SIG-M5 treated with dmso at 0.1 percent for 504 hours (cell line): Measurements from ENCODE around the gene CCT5.

ENCODE experiments used
- DNase-seq: peaks from one replicate; lab custom pipeline; 2025; ENCODE audit not compliant: unreplicated experiment; lab: John Stamatoyannopoulos, UW

The CCT5 gene

DNA sequence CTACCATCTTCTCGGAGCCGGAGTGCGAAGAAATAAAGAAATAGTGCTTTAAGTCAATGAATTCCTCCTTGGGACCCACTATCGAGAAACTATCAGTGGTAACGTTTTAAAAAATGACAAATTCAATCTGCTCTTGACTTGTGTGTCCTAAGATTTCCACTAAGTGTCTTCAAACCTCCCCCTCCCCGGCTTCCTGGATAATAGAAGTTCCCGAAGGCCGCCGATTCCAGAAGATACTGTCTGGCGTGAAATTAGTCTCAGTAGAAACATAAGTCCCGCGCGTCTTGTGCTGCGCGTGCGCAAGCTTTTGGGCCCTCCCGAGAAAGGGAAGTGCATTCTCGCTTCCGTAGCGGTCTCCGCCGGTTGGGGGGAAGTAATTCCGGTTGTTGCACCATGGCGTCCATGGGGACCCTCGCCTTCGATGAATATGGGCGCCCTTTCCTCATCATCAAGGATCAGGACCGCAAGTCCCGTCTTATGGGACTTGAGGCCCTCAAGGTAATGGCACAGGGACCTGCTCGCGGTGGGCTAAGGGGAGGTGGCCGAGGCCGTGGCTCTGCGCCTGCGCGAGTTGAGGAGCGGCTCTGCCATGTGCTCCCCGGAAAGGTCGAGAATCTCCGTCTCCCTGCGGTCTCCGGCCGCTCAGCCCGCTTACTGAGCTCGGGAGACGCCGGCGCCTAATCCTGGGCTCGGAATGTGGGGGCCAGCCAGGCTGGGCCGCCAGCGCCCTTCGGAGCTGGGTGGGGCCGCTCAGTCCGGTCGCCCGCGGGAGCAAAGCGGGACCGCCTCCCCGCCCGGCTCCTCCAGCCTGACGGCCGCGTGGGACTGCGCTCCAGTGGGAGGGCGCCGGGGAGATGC lies at the start of gene CCT5:
Gene CCT5 (plus strand): TSS at position 333 of the 858 bp plus-strand sequence. CDS start 61 bp downstream, at position 394.
- peak; percentile 99 for DNase-seq

DNA sequence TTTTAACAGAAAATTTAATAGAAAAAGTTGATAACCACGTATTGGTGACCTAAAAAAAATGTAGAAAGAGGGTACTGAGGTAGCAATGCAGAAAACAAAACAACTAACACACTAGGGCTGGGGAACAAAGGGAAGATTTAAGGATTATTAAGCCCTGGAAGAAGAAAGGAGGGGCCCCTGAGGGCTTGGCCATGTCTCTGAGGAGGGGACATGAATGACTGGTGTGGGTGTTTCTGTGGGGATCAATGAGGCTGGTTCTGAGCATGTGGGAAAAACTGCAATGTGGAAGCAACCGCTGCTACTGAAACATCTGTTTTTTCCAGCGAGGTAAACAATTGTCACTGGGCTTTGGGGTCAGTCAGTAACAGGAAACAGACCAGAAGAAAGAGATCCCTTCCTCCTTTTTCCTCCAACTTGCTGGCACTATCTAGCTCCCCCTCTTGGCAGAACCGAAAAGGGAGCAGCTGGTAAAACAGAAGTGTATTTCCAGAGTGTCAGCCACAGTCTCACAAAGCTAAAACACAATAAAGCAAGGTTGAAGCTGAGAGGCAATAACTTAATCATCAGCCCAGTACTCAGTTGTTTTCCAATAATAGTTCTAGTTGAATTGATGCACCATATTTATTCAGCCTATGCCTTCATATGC lies 48.7 kb upstream of the CCT5 start:
- DNase-seq = peak; percentile 36

- DNase-seq = no peak
Observed at GRCh38 chr5:10202089-10202910, 47.8 kb upstream of the CCT5 start.

DNA sequence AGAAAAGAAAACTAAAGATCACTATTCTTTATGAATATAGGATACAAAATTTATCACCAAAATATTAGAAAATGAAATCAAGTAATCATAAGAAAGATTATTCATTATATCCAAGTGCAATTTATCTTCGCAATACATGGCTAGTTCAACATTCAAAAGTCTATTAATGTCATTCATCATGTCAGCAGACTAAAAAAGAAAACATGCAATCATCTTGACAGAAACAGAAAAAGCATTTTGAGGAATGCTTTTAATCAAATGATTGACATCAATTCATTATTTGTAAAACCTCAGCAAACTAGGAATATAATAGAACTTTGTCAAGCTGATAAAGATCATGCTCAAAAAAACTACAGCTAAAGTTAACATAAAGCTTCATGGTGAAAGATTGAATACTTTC lies 41.1 kb upstream of the CCT5 start:
- DNase-seq = no peak

DNA sequence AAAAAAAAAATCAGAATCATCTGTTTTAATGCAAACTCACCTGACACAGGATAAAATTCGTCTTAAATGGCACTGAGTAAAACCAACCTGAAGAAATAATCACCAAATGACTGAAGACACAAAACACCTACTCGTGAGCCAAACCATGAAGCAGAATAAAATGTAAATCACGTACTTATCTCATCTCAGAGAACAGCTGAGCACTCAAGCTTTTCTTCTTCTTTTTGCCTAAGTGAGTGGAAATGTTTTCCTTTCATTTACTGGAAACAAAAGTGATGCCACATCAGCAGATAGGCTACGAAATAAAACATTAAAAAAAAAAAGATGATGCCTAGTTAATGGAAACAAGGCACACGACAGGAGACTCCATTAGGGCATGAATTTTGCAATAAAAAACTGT lies 36.8 kb upstream of the CCT5 start:
- no peak for DNase-seq

GRCh38 chr5:10214041-10214440 lies 36.0 kb upstream of the CCT5 start:
- DNase-seq = no peak

DNA sequence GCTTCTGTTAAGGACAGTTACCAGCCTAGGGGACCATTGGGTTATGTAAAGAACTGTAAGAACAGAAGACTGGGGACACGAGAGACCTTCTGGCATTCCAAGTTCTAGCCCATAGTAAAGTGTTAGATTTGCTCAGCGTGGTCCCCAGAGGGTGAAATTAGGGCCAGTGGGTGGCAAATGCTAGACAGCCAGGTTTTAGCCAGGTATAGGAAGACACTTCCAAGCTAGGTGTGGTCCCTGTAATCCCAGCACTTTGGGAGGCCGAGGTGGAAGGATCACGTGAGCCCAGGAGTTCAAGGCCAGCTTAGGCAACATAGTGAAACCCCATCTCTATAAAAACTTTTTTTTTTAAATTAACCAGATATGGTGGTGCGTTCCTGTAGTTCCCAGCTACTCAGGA lies 34.7 kb upstream of the CCT5 start:
- no peak for DNase-seq

- DNase-seq = no peak
Observed at GRCh38 chr5:10216107-10216506, 34.0 kb upstream of the CCT5 start.

DNA sequence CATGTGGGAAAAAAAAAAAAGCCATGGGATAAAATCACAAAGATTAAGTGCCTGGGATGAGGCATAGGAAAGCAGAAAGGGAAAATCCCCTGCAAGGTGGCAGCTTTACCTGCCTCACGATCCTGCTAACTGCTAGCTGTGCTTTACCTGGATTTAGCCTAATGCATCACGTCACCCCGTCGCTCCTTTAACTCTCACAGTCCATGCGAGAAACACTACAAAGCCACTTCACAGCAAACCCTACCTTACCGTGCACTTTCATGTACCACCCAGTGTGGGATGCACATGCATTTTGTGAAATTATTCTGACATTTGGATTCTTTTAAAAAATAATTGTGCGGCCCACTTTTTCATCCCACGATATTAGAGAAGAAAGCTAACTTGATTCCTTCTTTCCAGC lies 31.4 kb upstream of the CCT5 start:
- DNase-seq = no peak

DNA sequence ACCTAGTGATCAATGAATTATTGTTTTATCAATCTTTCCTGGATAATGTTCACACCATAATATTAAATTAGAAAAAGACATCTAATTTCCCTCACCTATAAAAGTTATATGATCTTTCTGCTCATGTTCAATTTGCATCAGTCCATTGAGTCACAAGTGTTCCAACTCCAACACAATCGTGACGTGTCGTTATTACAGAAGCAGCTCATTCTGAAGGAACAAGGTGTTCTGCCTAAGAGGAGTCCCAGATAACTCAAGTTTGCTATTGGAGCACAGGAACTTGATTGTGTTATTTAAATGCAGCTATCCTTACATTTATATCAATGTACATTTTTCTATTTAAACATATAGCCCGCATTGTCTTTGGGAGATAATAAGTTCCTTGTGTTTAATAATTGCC lies 31.0 kb upstream of the CCT5 start:
- no peak for DNase-seq

DNA sequence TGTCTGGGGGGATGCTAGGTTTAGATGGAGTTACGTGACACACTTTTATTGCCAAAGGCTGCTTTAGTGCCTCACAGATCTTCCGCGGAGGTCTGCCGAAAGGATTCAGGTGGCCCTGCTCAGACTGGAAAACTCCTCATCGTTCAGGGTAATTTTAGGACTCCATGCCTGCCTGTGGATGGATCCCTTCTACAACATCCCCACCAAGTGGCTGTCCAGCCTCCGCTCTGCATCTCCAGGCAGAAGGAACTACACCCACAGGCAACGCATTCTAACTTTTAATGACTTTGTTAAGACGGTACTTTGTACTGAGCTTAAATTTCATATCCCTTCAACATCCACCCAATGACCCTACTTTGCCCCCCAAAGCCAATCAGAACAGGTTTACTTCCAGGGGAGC lies 29.8 kb upstream of the CCT5 start:
- DNase-seq = no peak

- no peak for DNase-seq
Observed at GRCh38 chr5:10222326-10222725, 27.8 kb upstream of the CCT5 start.

DNA sequence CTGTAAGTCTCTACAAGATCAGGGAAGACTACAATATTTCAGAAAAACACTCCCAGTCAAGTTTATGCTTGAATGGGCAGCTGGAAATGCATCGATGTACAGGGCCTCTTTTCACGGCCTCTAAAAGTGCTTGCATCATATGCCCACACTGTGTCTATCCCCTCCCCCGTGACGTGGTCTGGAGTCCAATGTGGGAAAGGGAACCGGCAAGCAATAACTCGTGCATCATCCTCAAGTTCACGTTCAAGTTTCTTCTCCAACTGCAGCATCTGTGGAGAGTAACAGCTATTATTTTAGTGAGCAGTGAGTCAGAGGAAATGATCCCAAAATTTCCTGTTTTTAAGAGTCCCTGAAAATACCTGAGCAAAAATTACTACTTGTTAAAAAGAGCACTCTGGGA lies 22.7 kb upstream of the CCT5 start:
- no peak for DNase-seq

GRCh38 chr5:10228288-10228687 lies 21.8 kb upstream of the CCT5 start:
- DNase-seq = no peak

DNA sequence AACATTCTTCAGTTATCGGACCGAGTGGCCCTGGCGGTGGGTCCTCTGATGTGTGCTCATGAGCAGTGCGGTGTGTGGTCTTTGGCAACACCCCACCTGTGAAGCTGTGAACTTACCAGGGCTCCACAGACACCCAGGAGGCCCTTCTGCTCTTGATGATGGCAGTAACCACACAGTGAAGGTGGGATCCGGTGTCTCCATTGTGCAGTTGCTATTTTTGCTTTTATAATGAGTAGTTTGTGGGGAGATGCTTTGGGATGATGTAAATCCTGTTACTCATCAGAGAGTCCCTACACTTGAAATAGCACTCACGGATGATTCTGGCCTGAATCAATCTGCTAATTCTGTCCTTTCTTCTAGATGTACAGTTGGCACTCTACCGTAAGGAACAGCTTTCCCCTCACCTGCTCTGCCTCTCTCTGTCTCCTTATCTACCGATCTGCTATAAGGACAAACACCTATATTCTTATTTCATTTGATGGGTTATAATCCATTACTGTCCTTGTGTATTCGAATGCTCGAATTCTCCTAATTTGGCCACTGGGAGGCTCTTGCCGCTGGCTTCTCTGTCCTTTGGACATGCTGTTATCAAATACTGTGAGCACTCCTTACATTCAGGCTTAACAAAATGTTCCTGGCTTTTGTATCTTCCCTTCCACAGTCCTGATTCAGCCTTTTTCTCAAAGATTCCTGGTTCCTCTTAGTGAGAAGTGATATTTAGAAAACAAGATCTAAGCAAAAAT lies 20.6 kb upstream of the CCT5 start:
- DNase-seq = no peak

- no peak for DNase-seq
Observed at GRCh38 chr5:10232386-10232785, 17.7 kb upstream of the CCT5 start.

DNA sequence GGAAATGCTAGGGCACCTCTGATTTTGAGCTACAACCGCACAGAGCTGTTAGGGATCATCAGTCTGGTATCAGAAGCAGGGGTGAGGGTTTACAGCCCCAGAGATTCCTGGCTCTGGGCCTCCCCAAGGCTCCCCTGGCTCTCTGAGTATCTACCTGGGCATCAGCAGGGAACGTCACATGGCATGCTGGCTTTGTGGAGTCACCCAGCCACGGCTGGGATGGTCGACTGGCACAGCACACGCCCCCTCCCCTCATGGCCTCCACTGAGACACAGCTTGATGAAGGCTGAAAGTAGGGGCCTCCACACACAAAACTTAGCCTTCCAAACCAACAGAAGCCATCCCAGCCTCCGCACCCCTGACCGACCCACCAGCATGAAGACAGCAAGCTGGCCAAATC lies 17.1 kb upstream of the CCT5 start:
- no peak for DNase-seq

- no peak for DNase-seq
Observed at GRCh38 chr5:10233505-10233904, 16.6 kb upstream of the CCT5 start.

DNA sequence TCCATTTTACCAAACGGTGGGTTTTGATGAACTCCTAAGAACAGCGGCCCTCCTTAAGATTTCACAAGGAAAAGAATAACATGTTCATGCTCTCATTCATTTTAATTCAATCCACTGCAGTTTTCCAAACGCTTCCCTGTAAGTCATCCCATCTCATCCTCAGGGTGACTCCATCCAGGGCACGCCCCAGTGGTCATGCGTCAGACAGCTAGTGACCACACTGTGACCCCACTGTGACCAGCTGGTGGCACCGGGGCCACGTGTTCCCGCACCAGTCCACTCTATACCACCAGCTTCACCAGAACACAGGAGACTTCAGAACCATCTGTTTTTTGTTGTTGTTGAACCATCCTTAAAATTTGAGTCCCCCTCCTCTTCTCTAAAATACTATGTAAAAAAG lies 14.7 kb upstream of the CCT5 start:
- no peak for DNase-seq

DNA sequence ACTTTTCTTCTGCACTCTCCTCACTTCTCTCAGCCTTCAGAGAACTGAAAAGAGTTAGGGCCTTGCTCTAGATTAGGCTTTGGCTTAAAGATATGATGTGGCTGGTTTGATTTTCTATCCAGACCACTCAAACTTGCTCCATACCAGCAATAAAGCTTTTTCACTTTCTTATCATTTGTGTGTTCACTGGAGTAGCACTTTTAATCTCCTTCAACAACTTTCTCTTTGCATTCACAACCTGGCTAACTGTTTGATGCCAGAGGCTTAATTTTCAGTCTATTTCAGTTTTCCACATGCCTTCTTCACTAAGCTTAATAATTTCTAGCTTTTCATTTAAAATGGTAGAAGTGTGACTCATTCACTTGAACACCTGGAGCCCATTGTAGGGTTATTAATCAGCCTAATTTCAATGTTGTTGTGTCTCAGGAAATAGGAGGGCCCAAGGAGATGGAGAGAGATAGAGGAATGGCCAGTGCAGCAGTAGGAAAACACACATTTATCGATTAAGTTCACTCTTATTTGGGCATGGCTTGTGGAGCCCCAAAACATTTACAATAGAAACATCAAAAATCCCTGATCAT lies 6.3 kb upstream of the CCT5 start:
- DNase-seq = no peak
